GM12873 (cell line): ENCODE measurements around the gene TOM1L1.

Experiments
- TF ChIP-seq, protein P1 (sequence below): IDR thresholded peaks from 2 replicates; pipeline ENCODE4 v1.5.1; 2012; ENCODE audit warnings: low read depth, mild to moderate bottlenecking, moderate library complexity, low read length, control low read depth; ENCODE audit not compliant: insufficient read depth; ENCODE audit errors: missing control alignments

TOM1L1 gene

DNA sequence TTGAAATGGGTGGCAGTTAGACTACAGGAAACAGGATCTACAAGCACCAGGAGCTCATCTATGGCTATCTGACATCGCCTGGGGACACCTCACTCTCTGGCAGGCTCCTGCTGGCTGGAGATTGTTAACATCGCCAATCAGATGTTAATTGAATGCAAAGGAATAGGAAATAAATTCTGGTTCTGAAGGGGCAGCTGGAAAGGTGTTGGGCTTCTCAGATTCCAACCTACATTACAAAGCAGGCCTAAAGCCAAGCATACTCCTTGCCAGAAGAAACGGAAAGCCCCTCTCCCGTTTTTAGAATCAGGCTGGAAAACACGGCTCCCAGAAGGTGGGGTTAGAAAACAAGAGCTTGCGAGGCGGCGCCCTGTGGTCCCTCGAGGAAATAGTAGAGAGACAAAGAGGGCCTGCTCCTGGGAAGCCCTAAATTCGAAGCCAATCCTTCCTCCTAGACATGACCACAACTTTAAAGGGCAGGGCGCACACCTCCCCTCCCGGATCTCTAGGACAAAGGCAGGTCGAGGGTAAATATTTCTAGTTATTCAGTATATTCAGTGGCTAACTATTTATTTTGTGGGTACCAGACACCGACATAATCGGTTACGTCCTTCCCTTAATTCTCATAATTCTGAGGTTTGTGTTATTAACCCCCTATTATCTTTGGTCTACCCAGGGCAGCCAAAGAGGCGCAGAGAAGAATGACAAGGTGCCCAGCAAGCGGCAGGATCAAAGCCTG lies 763 bp upstream of the TOM1L1 start:
- TF ChIP-seq, protein P1, sequence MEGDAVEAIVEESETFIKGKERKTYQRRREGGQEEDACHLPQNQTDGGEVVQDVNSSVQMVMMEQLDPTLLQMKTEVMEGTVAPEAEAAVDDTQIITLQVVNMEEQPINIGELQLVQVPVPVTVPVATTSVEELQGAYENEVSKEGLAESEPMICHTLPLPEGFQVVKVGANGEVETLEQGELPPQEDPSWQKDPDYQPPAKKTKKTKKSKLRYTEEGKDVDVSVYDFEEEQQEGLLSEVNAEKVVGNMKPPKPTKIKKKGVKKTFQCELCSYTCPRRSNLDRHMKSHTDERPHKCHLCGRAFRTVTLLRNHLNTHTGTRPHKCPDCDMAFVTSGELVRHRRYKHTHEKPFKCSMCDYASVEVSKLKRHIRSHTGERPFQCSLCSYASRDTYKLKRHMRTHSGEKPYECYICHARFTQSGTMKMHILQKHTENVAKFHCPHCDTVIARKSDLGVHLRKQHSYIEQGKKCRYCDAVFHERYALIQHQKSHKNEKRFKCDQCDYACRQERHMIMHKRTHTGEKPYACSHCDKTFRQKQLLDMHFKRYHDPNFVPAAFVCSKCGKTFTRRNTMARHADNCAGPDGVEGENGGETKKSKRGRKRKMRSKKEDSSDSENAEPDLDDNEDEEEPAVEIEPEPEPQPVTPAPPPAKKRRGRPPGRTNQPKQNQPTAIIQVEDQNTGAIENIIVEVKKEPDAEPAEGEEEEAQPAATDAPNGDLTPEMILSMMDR, result no peak

DNA sequence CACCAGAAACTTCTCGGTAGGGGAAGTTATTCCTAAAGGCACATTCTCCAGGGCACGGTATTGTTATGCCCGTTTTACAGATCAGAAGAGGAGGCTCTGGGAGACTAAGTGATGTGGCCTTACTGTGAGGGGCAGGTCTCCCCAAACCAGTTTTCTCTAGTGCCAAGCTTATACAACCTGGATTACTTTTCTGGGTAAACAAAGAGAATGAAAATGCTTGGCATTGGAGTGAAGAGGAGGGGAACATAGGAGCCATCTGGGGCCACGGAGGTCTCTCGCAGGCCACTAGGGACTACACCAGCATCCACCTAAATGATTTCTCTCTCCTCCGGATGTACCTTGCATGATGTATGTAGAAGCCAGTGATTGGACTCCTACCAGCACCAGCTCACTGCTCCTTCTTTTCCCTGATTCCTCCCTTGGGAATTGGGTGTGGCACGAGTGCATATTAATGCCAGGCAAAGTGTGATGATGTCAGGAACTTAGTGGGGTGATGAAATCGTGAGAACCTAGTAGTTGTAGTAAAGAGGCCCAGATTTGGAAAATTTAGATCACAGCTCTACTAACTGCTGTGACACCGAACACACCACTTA lies 674 bp downstream of the TOM1L1 start:
- TF ChIP-seq, protein P1, result no peak

DNA sequence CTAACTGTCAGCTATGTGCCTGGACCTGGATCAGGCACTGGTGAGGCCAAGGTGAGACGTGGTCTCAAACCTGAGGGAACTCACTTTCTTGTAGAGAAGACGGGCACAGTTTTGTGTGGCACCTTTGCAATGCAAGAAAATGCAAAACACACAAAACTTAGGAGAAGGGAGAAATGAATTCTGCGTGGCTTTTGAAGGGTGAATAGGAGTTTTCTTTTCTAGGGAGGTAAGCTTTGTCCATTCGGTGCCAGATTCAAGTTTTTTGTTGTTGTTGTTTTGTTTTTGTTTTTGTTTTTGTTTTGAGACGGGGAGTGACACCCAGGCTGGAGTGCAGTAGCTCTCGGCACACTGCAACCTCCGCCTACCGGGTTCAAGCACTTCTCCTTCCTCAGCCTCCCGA lies 1.4 kb downstream of the TOM1L1 start:
- TF ChIP-seq, protein P1, result no peak

DNA sequence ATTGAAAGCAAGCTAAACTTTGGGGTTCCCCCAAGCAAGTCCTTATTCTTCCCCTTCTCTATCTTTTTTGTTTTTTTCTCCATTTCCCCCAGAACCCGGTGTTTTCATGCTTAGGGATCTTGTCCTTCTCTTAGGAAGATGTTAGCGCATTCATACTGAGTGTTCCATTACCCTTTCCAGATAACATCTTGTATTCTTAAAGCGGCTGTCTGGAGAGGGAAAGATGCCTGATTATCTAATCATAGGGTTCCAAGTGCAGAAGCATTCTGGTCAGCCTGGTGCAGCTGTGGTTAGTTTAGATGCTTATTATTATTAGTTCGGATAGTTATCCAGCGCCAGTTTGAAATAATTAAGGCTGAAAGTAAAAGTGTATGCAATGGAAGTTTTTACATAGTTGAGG lies 2.0 kb downstream of the TOM1L1 start:
- TF ChIP-seq, protein P1, result no peak

DNA sequence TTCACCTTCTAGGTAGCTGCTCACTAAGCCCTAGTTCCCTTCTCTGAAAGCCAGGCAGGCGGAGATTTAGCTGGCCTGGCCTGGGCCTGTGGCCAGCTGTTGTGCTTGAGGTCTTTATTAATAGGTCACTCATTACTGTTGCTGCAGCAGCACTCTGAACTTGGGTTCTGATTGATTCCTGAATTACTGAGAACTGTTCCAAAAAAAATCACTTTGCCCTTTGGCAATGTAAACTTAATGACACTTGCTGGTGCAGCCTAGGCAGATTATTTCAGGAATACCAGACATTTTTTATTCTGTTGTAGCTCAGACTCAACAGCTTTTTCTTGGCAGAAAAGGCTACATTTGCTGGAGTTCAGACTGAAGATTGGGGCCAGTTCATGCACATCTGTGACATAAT lies 2.7 kb downstream of the TOM1L1 start:
- TF ChIP-seq, protein P1, result no peak

DNA sequence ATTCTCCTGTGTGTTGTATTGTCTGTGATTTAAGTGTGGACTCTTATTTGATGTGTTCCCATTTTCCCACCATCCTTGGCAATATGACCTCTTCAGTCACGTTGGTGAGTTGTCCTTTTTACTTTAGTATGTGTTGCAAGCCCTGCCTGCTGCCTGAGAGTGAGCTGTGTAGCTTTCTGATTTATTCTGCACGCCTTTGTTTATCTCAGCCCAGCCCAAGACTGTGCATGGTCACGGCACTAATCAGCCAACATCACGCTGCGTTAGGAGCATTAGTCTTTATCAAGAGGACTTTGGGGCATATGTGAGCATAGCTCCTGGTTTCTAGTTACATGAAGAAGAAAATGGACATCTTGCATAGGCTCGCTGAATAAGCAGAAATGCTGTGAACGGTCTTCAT lies 6.0 kb downstream of the TOM1L1 start:
- TF ChIP-seq, protein P1, result no peak

DNA sequence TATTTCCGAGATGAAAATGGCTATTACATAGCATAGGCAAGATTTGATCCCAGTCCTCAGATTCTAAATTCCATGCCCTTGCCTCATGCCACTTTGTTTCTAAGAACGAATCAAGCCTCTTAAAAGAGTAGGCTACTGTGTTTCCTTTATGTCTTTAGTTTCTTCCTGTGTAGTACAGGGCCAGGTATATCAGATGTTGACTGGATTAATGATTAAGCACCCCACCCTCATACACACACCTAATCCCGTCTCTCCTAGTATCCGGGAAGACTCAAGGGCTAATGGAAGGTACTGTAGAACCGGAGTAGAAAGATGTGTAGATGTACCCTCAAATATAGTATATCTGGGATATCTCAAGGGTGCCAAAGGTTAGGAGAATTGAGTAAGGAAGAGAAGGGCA lies 6.7 kb downstream of the TOM1L1 start:
- TF ChIP-seq, protein P1, result no peak
